ENCODE data around the gene CDKAL1. TPM values are rescaled to one million over a fixed set of nuclear protein-coding genes. Genes with fewer than 3 reads are reported as not detected.
"Not testable (repeated sequence)": the region's sequence is repeated elsewhere in the genome, so short reads cannot be mapped to it uniquely, and the experiment has no call there.

Gene CDKAL1
- total RNA-seq, 1 experiment from 2014 or later: 14.5 TPM

- DNase-seq (ENCODE audit: low spot score): peak; percentile 57
These were observed 629.0 kb downstream of the CDKAL1 start for GRCh38 chr6:21163110-21163837.

GRCh38 chr6:21163838-21164180, 629.6 kb downstream of the CDKAL1 start:
- DNase-seq (ENCODE audit: low spot score): no peak

GRCh38 chr6:21164768-21165326, 630.6 kb downstream of the CDKAL1 start:
- peak; percentile 66 for DNase-seq (ENCODE audit: low spot score)

GRCh38 chr6:21166754-21167153, 632.5 kb downstream of the CDKAL1 start:
- no peak for DNase-seq (ENCODE audit: low spot score)

- no peak for DNase-seq (ENCODE audit: low spot score)
These were observed 633.5 kb downstream of the CDKAL1 start for GRCh38 chr6:21167790-21168189.

GRCh38 chr6:21171801-21172200, 637.5 kb downstream of the CDKAL1 start:
- DNase-seq (ENCODE audit: low spot score): no peak

GRCh38 chr6:21173031-21173430, 638.8 kb downstream of the CDKAL1 start:
- DNase-seq (ENCODE audit: low spot score): no peak

GRCh38 chr6:21173678-21174077, 639.4 kb downstream of the CDKAL1 start:
- no peak for DNase-seq (ENCODE audit: low spot score)

- no peak for DNase-seq (ENCODE audit: low spot score)
These were observed 641.9 kb downstream of the CDKAL1 start for GRCh38 chr6:21176197-21176596.

GRCh38 chr6:21180155-21180554, 645.9 kb downstream of the CDKAL1 start:
- DNase-seq (ENCODE audit: low spot score): no peak

GRCh38 chr6:21180800-21181337, 646.6 kb downstream of the CDKAL1 start:
- DNase-seq (ENCODE audit: low spot score): no peak

GRCh38 chr6:21181866-21182265, 647.6 kb downstream of the CDKAL1 start:
- no peak for DNase-seq (ENCODE audit: low spot score)

- no peak for DNase-seq (ENCODE audit: low spot score)
These were observed 648.3 kb downstream of the CDKAL1 start for GRCh38 chr6:21182589-21182988.

GRCh38 chr6:21185861-21186478, 651.7 kb downstream of the CDKAL1 start:
- DNase-seq (ENCODE audit: low spot score): no peak

- no peak for DNase-seq (ENCODE audit: low spot score)
These were observed 652.3 kb downstream of the CDKAL1 start for GRCh38 chr6:21186479-21187055.

- no peak for DNase-seq (ENCODE audit: low spot score)
These were observed 653.2 kb downstream of the CDKAL1 start for GRCh38 chr6:21187485-21187884.

- no peak for DNase-seq (ENCODE audit: low spot score)
These were observed 654.4 kb downstream of the CDKAL1 start for GRCh38 chr6:21188505-21189223.

GRCh38 chr6:21189759-21190158, 655.5 kb downstream of the CDKAL1 start:
- no peak for DNase-seq (ENCODE audit: low spot score)

- DNase-seq (ENCODE audit: low spot score): no peak
These were observed 656.4 kb downstream of the CDKAL1 start for GRCh38 chr6:21190701-21191100.

- no peak for DNase-seq (ENCODE audit: low spot score)
These were observed 659.7 kb downstream of the CDKAL1 start for GRCh38 chr6:21193790-21194475.

- not testable (repeated sequence) for DNase-seq (ENCODE audit: low spot score)
These were observed 661.0 kb downstream of the CDKAL1 start for GRCh38 chr6:21195301-21195700.
